BLaER1 treated with 17β-estradiol and CSF1 and Interleukin-3, amounts not matched to agents 10 nM and 100 nM (cell line): ENCODE results near the gene ATG2B.

ENCODE experiments used
- H3K27ac ChIP-seq, 11 experiments: shearing (Covaris generic); formaldehyde crosslinking; 2 replicates each; pipeline ENCODE4 v1.8.1; 2022
- H3K27me3 ChIP-seq, 11 experiments: shearing (Covaris generic); formaldehyde crosslinking; 2 replicates each; pipeline ENCODE4 v1.8.1; 2022
- H3K36me3 ChIP-seq, 11 experiments: shearing (Covaris generic); formaldehyde crosslinking; 2 replicates each; pipeline ENCODE4 v1.8.1; 2022
- H3K4me1 ChIP-seq, 10 experiments: shearing (Covaris generic); formaldehyde crosslinking; 2 replicates each; pipeline ENCODE4 v1.8.1; 2022
- H3K4me2 ChIP-seq, 11 experiments: shearing (Covaris generic); formaldehyde crosslinking; 2 replicates each; pipeline ENCODE4 v1.8.1; 2022
- H3K4me3 ChIP-seq, 10 experiments: shearing (Covaris generic); formaldehyde crosslinking; 2 replicates each; pipeline ENCODE4 v1.8.1; 2022
- H3K9ac ChIP-seq, 11 experiments: shearing (Covaris generic); formaldehyde crosslinking; 2 replicates each; pipeline ENCODE4 v1.8.1; 2022
- H3K9me3 ChIP-seq, 11 experiments: shearing (Covaris generic); formaldehyde crosslinking; replicated peaks in 1 of 11; 2 replicates each; pipeline ENCODE4 v1.8.1; 2022
- H4K20me1 ChIP-seq, 11 experiments: shearing (Covaris generic); formaldehyde crosslinking; 2 replicates each; pipeline ENCODE4 v1.8.1; 2022
- Cebpa-rat ChIP-seq, 11 experiments: shearing (Covaris generic); IDR thresholded peaks; 2 replicates each; pipeline ENCODE4 v1.8.1; 2022

Gene ATG2B

GRCh38 chr14:96237641-96238040 lies 125.5 kb downstream of the ATG2B start:
- Histone ChIP-seq H3K27ac (no peak overlapping the region), H4K20me1 (no peaks in the 10 kb centered on the region), H3K4me3 (no peak overlapping the region), H3K9ac (no peak overlapping the region), H3K4me1 (no peaks in the 10 kb centered on the region; a peak in 1 of 20 replicates), H3K9me3 (peaks cover 0 to 5% (median 0%) of the 10 kb centered on the region in 11 experiments; a peak in 2 of 22 replicates), H3K27me3 (no peaks in the 10 kb centered on the region), H3K36me3 (no peaks in the 10 kb centered on the region), H3K4me2 (no peak overlapping the region)
- TF ChIP-seq Cebpa-rat (IDR thresholded peaks at IDR 0.05) = no peak

GRCh38 chr14:96235426-96235825 lies 127.7 kb downstream of the ATG2B start:
- no peaks in the 10 kb centered on the region for H3K36me3 ChIP-seq
- no peak overlapping the region for H3K27ac ChIP-seq

GRCh38 chr14:96233661-96234060 lies 129.5 kb downstream of the ATG2B start:
- H3K4me1 ChIP-seq = no peaks in the 10 kb centered on the region
- TF ChIP-seq Cebpa-rat (IDR thresholded peaks at IDR 0.05) = no peak
- H3K9me3 ChIP-seq = peaks cover 3 to 5% (median 4%) of the 10 kb centered on the region in 11 experiments; a peak in 19 of 22 replicates
- H3K27me3 ChIP-seq = no peaks in the 10 kb centered on the region
- no peak overlapping the region for H3K27ac ChIP-seq
- H3K4me3 ChIP-seq = no peak overlapping the region
- H3K9ac ChIP-seq = no peak overlapping the region
- no peak overlapping the region for H3K4me2 ChIP-seq
- no peaks in the 10 kb centered on the region for H4K20me1 ChIP-seq
- no peaks in the 10 kb centered on the region for H3K36me3 ChIP-seq

More at GRCh38 chr14:96235426-96235825, 127.7 kb downstream of the ATG2B start:
- no peak overlapping the region for H3K4me3 ChIP-seq
- TF ChIP-seq Cebpa-rat (IDR thresholded peaks at IDR 0.05) = no peak
- no peak overlapping the region for H3K9ac ChIP-seq
- H3K9me3 ChIP-seq = no peaks in the 10 kb centered on the region
- no peaks in the 10 kb centered on the region for H3K4me1 ChIP-seq
- H4K20me1 ChIP-seq = no peaks in the 10 kb centered on the region
- no peaks in the 10 kb centered on the region for H3K27me3 ChIP-seq
- H3K4me2 ChIP-seq = no peak overlapping the region

GRCh38 chr14:96232506-96232905 lies 130.6 kb downstream of the ATG2B start:
- no peak for TF ChIP-seq Cebpa-rat (IDR thresholded peaks at IDR 0.05)
- peaks cover 14 to 16% (median 15%) of the 10 kb centered on the region in 11 experiments; a peak in 21 of 22 replicates for H3K9me3 ChIP-seq
- no peak overlapping the region for H3K27ac ChIP-seq

GRCh38 chr14:96231526-96232130 lies 131.5 kb downstream of the ATG2B start:
- no peak overlapping the region for H3K4me3 ChIP-seq
- H4K20me1 ChIP-seq = no peaks in the 10 kb centered on the region
- no peaks in the 10 kb centered on the region for H3K4me1 ChIP-seq
- no peak for TF ChIP-seq Cebpa-rat (IDR thresholded peaks at IDR 0.05)
- H3K27me3 ChIP-seq = no peaks in the 10 kb centered on the region
- H3K9me3 ChIP-seq = peaks cover 14 to 19% (median 17%) of the 10 kb centered on the region in 11 experiments; a peak in 21 of 22 replicates
- no peak overlapping the region for H3K9ac ChIP-seq
- no peak overlapping the region for H3K27ac ChIP-seq
- no peak overlapping the region for H3K4me2 ChIP-seq
- no peaks in the 10 kb centered on the region for H3K36me3 ChIP-seq

More at GRCh38 chr14:96232506-96232905, 130.6 kb downstream of the ATG2B start:
- H3K36me3 ChIP-seq = no peaks in the 10 kb centered on the region
- no peak overlapping the region for H3K9ac ChIP-seq
- no peaks in the 10 kb centered on the region for H4K20me1 ChIP-seq
- H3K4me3 ChIP-seq = no peak overlapping the region
- H3K4me2 ChIP-seq = no peak overlapping the region
- H3K27me3 ChIP-seq = no peaks in the 10 kb centered on the region
- no peaks in the 10 kb centered on the region for H3K4me1 ChIP-seq

GRCh38 chr14:96231056-96231455 lies 132.1 kb downstream of the ATG2B start:
- H3K9ac ChIP-seq = no peak overlapping the region
- H3K27me3 ChIP-seq = no peaks in the 10 kb centered on the region
- H3K27ac ChIP-seq = no peak overlapping the region
- H3K36me3 ChIP-seq = no peaks in the 10 kb centered on the region
- H3K4me1 ChIP-seq = no peaks in the 10 kb centered on the region
- H3K4me3 ChIP-seq = no peak overlapping the region
- no peaks in the 10 kb centered on the region for H4K20me1 ChIP-seq
- H3K9me3 ChIP-seq = peaks cover 14 to 19% (median 17%) of the 10 kb centered on the region in 11 experiments; a peak in 21 of 22 replicates
- TF ChIP-seq Cebpa-rat (IDR thresholded peaks at IDR 0.05) = no peak
- H3K4me2 ChIP-seq = no peak overlapping the region

- Histone ChIP-seq H3K27me3 (no peaks in the 10 kb centered on the region), H3K4me3 (no peak overlapping the region), H4K20me1 (no peaks in the 10 kb centered on the region), H3K27ac (no peak overlapping the region), H3K9me3 (peaks cover 14 to 19% (median 17%) of the 10 kb centered on the region in 11 experiments; a peak in 21 of 22 replicates), H3K4me2 (no peak overlapping the region), H3K4me1 (no peaks in the 10 kb centered on the region), H3K36me3 (no peaks in the 10 kb centered on the region), H3K9ac (no peak overlapping the region)
- TF ChIP-seq Cebpa-rat (IDR thresholded peaks at IDR 0.05) = no peak
Observed at GRCh38 chr14:96229315-96229714, 133.8 kb downstream of the ATG2B start.
